CD4-positive, alpha-beta T cell treated with Interferon alpha-2 for 1 hour (primary cell): ENCODE data around the gene CAMK1D.
"Not testable (repeated sequence)": the region's sequence is repeated elsewhere in the genome, so short reads cannot be mapped to it uniquely, and the experiment has no call there.

Experiments
- DNase-seq, 2 donors: peaks; one replicate each; pipeline ENCODE4 v3.0.0-alpha.2; 2020 to 2022

The CAMK1D gene

GRCh38 chr10:12348870-12349628 is at the start of gene CAMK1D:
TSS of gene CAMK1D (plus strand) at chr10:12349547.
- peak; percentile 93 for DNase-seq

- DNase-seq: not testable (repeated sequence)
Observed at GRCh38 chr10:12301036-12301435, 48.3 kb upstream of the CAMK1D start.

DNA sequence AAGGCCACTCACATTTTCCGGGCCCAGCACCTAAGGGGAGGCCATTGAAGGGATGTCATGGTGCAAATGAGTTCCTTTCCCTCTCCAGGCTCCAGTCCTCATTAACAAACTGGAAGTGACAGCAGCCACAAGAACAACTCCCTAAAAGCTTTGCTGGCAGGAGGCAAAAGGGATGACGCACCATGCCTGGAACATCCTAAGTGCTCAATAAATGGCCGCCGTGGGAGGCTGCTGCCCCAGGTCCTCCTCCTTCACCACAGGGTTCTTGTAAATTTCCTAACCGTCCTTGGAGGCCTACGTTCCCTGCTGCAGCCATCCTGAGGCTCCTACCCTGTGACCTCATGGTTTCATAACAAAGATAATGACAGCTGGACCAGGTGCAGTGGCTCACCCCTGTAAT is 41.3 kb upstream of the CAMK1D start:
- DNase-seq: no peak

GRCh38 chr10:12308736-12309375 is 40.5 kb upstream of the CAMK1D start:
- no peak for DNase-seq

DNA sequence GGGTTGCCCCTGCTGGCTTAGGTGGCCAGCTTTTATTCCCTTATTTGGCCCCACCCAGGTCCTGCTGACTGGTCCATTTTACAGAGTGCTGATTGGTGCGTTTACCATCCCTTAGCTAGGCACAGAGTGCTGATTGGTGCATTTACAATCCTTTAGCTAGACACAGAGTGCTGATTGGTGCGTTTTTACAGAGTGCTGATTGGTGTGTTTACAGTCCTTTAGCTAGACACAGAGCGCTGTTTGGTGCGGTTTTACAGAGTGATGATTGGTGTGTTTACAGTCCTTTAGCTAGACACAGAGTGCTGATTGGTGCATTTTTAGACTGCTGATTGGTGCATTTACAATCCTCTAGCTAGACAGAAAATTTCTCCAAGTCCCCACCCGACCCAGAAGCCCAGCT is 39.6 kb upstream of the CAMK1D start:
- DNase-seq: not testable (repeated sequence)

GRCh38 chr10:12314836-12315235 is 34.5 kb upstream of the CAMK1D start:
- no peak for DNase-seq

GRCh38 chr10:12319076-12319475 is 30.3 kb upstream of the CAMK1D start:
- no peak for DNase-seq

GRCh38 chr10:12320892-12321291 is 28.5 kb upstream of the CAMK1D start:
- no peak for DNase-seq

DNA sequence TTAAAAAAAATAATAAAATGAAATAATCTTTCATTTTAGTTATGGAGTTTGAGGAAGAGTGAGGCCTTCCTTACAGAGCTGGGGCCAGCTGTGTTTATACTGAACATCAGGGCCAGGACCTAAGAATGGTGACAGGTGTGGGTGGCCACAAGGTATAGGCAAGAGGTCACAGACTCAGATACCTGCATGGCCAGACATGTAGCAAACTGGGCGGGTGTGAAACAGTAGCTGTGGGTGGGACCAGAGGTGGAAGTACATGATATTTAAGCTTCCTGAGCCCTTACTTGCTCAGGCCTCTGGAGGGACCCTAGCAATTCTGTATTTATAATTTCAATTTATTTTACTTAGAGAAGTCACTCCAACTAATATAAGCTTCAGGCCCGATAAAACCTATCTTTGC is 27.7 kb upstream of the CAMK1D start:
- DNase-seq: no peak

DNA sequence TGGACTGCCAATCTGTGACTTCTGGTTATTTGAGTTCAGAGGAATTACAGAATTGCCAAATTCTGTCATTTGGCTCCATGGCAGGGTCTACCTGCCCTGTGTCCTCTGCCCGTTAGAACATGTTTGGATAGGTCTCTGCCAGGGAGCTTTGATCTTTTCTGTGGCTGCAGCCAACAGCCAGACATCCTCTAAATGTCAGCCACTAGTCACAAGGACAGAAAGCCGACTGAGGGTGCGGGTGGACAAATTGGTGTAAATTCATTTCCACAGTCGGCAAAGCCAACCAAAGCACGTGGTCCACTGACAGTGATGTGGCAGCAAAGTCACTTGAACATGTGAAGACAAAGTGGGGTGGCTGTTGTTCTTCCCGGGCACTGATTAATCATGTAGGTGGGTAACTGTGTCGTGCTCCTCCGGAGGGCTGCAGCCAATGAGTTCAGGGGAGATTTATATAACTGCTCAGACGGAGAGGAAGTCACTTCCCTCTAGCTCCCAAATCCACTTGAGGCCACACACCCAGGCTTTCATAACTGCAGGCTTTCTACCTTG is 26.7 kb upstream of the CAMK1D start:
- DNase-seq: no peak

- DNase-seq: no peak
Observed at GRCh38 chr10:12324530-12324929, 24.8 kb upstream of the CAMK1D start.

- DNase-seq: no peak
Observed at GRCh38 chr10:12327074-12327473, 22.3 kb upstream of the CAMK1D start.

- no peak for DNase-seq
Observed at GRCh38 chr10:12327476-12327875, 21.9 kb upstream of the CAMK1D start.

DNA sequence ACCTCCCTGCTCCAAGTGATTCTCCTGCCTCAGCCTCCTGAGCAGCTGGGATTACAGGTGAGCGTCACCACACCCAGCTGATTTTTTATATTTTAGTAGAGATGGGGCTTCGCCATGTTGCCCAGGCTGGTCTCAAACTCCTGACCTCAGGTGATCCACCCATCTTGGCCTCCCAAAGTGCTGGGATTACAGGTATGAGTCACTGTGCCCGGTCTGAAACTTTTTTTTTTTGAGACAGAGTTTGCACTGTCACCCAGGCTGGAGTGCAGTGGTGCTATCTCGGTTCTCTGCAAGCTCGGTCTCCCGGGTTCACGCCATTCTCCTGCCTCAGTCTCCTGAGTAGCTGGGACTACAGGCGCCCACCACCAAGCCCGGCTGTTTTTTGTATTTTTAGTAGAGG is 21.0 kb upstream of the CAMK1D start:
- DNase-seq: not testable (repeated sequence)

- no peak for DNase-seq
Observed at GRCh38 chr10:12332572-12333379, 16.6 kb upstream of the CAMK1D start.

GRCh38 chr10:12333380-12334185 is 15.8 kb upstream of the CAMK1D start:
- peak; percentile 47 to 75 for DNase-seq

DNA sequence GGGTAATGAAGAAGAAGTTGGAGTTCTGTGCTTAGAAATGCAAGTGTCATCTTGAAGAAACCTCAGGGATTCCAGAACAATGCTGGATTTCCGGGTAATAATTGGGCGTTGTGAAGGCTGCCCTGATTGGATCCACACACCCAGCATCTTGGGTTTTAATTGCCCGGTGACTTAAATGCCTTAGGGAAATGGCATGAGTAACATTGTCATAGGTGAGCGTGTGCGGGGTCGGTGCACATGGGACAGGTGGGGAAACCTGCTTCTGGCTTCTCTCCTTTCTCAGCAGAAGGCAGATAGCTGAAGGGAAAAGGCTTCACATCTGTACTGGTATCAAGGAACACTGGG is 15.2 kb upstream of the CAMK1D start:
- no peak for DNase-seq

- DNase-seq: not testable (repeated sequence)
Observed at GRCh38 chr10:12335169-12335568, 14.2 kb upstream of the CAMK1D start.

DNA sequence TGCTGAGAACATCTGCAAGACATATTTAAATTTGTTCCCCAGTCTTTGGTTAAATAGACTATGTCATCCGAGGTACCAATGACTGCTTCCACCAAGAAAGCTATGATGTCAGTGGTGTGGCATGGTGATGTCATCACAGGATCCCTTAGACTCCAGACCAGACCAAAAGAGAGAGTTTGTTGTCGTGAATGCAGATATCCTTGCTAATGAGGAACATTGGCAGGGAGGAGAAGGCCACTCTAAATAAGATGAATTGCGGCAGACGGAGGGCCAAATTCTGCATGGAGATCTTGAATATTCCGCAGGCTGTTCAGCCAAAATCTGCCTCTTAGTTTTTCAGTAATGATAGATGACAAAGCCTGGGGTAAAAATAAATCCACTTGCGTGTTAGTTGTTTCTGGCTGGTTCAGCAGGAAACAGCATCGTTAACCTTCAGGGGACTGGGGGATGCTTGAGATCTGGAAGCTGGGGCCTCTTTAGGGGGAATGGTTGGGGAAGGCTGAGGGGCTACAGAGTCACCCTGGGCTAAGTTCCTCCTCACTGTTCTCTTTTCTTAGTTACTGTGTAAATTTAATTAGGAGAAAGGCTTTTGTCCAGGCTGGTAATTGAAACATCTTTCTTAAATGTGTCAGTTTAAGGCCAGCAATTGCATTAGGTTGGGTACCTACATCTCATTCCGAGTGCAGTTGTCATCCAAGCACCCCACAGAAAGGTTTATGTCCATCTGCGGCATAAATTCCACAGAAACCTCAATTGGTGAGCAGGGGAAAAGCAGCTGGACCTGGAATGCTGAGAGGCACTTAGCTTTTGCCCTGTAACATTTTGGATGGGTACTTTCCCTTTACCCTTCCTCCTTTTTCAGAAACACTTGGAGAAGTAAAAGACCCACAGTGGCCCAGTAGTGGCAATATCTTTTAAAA is 11.6 kb upstream of the CAMK1D start:
- DNase-seq: no peak

GRCh38 chr10:12338981-12339380 is 10.4 kb upstream of the CAMK1D start:
- DNase-seq: no peak

DNA sequence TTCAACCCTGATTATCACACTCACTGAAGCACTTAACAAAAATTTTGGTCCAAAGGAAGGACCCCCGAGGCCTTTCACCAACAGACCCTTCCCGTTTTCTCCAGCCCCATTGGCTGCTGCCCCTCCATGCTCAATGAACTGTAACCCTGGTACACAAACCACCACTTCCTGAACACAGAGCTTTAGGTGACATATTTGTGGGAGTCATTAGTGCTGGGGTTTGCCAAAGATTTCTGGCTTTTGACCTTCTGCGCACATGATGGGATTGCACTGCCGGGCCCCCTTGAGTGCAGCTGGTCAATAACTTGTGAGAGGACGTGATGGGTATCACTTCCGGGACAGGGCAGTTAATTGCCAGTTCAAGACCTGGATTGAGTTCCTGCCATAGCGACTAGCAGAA is 9.0 kb upstream of the CAMK1D start:
- no peak for DNase-seq

DNA sequence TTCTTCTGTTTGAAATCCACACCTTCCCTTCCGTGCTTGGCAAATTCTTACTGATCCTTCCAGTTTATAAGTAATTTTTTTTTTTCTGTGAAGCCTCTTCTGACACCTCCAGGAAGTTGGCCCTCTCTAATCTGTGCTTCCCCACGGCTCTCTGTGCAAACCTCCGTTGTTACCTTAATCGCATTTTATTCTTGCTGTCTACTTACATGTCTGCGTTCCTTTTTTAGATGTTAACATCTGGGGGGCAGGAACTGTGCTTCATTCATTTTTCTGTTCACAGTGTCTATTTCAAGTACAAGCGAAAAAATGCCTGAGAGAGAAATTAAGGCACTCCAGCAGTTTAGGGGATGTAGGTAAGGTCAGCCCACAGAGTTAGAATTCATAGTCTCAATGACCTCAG is 8.4 kb upstream of the CAMK1D start:
- no peak for DNase-seq
